Common myeloid progenitor, CD34-positive (primary cell): ENCODE measurements around the gene CERCAM.

Experiments used
- CTCF ChIA-PET: fragments of 350-600 bp; sonication (Branson Sonifier 250); formaldehyde crosslinking; loops from one replicate; lab custom pipeline; 2021; ENCODE audit warnings: antibody characterized with exemption; lab: Charles Lee
- POLR2A ChIA-PET: fragments of 350-600 bp; sonication (Branson Sonifier 250); formaldehyde crosslinking; loops from one replicate; lab custom pipeline; 2021; ENCODE audit warnings: antibody characterized with exemption; lab: Charles Lee
- DNase-seq, 3 donors: peaks; one replicate each; pipeline versions ENCODE4 v3.0.0 to v3.0.0-alpha.2; 2013
- H3K27ac ChIP-seq, 2 experiments: 1 replicate in 1 of 2; 2 replicates in 1 of 2; pipeline ENCODE4 v1.7.0; 2013; ENCODE audit warnings: inconsistent platforms in 2 of 2, low read length in 2 of 2, mild to moderate bottlenecking in 2 of 2, low read depth in 1 of 2, moderate library complexity in 1 of 2; ENCODE audit not compliant: severe bottlenecking in 2 of 2, insufficient read depth in 1 of 2, poor library complexity in 1 of 2
- H3K27me3 ChIP-seq, 5 experiments: replicated peaks in 2 of 5; 1 replicate in 3 of 5; 2 replicates in 2 of 5; pipeline versions ENCODE4 v1.6.1 to v1.7.0; 2013; ENCODE audit warnings: low read length in 4 of 5, mild to moderate bottlenecking in 2 of 5, moderate library complexity in 2 of 5, inconsistent platforms in 1 of 5; ENCODE audit not compliant: insufficient read depth in 5 of 5, control insufficient read depth in 4 of 5
- H3K36me3 ChIP-seq, 4 experiments: 1 replicate in 2 of 4; 2 replicates in 2 of 4; pipeline versions ENCODE4 v1.6.1 to v1.7.0; 2013; ENCODE audit warnings: low read length in 3 of 4, control low read depth in 1 of 4, mild to moderate bottlenecking in 1 of 4; ENCODE audit not compliant: control insufficient read depth in 4 of 4, insufficient read depth in 4 of 4
- H3K4me1 ChIP-seq, 4 experiments: 1 replicate in 3 of 4; 2 replicates in 1 of 4; pipeline versions ENCODE4 v1.6.1 to v1.7.1; 2013; ENCODE audit warnings: low read length in 3 of 4, mild to moderate bottlenecking in 3 of 4, control low read depth in 1 of 4, inconsistent platforms in 1 of 4, moderate library complexity in 1 of 4; ENCODE audit not compliant: control insufficient read depth in 4 of 4, insufficient read depth in 4 of 4; ENCODE audit errors: control extremely low read depth in 1 of 4
- H3K4me3 ChIP-seq, 7 experiments: 1 replicate in 4 of 7; 2 replicates in 3 of 7; pipeline versions ENCODE4 v1.5.1 to v1.7.0; 2013; ENCODE audit warnings: mild to moderate bottlenecking in 7 of 7, low read length in 6 of 7, moderate library complexity in 6 of 7, inconsistent platforms in 2 of 7, low read depth in 2 of 7, control low read depth in 1 of 7; ENCODE audit not compliant: insufficient read depth in 4 of 7, control insufficient read depth in 1 of 7; ENCODE audit errors: extremely low read depth in 1 of 7
- H3K9me3 ChIP-seq, 5 experiments: 1 replicate in 4 of 5; 2 replicates in 1 of 5; pipeline versions ENCODE4 v1.6.1 to v1.7.1; 2013; ENCODE audit warnings: low read length in 4 of 5, mild to moderate bottlenecking in 2 of 5, inconsistent platforms in 1 of 5, low read depth in 1 of 5, moderate library complexity in 1 of 5; ENCODE audit not compliant: control insufficient read depth in 4 of 5, insufficient read depth in 2 of 5; ENCODE audit errors: control extremely low read depth in 1 of 5
- WGBS: methylation state at CpG from one replicate; pipeline ENCODE4 v1.1.5; 2013; ENCODE audit not compliant: insufficient coverage; 5-methylcytosine and 5-hydroxymethylcytosine counted together

The CERCAM gene

GRCh38 chr9:128454991-128455390 is 34.3 kb downstream of the CERCAM start:
- no peaks in the 10 kb centered on the region for H3K27me3 ChIP-seq
- 98% methylated on average over 9 of the region's 14 CpGs for WGBS

GRCh38 chr9:128455849-128456612 is 35.4 kb downstream of the CERCAM start, which contains the start of gene ODF2:
Gene ODF2 (plus strand): TSS chr9:128456006. CDS start chr9:128456092, 86 bp downstream.
- Histone ChIP-seq H3K27me3 (no peaks in the 10 kb centered on the region), H3K27ac (peak within 1 kb of the TSS; percentile 79 to 90), H3K4me1 (peaks cover 0 to 17% (median 15%) of the 10 kb centered on the region in 4 experiments), H3K4me3 (peak within 1 kb of the TSS; percentile 65 to 90 (median 82)), H3K36me3 (peaks cover 2 to 20% (median 18%) of the 10 kb centered on the region in 4 experiments), H3K9me3 (no peaks in the 10 kb centered on the region)
- ChIA-PET POLR2A (interaction anchor here (1.0 kb wide), 1 partner anchor 49 kb away, joined by 3 read pairs; the partner anchor contains the start of gene GLE1), CTCF (interaction anchor here (0.9 to 1.0 kb wide), 2 partner anchors 8 to 75 kb away, joined by 3 read pairs; no protein-coding TSS in a partner anchor)
- WGBS = 0% methylated on average over 79 of the region's 82 CpGs
- peak; percentile 96 to 98 (median 98) for DNase-seq

More at GRCh38 chr9:128454991-128455390, 34.3 kb downstream of the CERCAM start:
- DNase-seq = no peak
- no peak overlapping the region for H3K27ac ChIP-seq
- POLR2A ChIA-PET = no interaction called here
- H3K36me3 ChIP-seq = peaks cover 0 to 9% (median 8%) of the 10 kb centered on the region in 4 experiments
- peaks cover 0 to 17% (median 15%) of the 10 kb centered on the region in 4 experiments for H3K4me1 ChIP-seq
- H3K9me3 ChIP-seq = no peaks in the 10 kb centered on the region
- CTCF ChIA-PET = interaction anchor here (0.7 to 3.2 kb wide), 3 partner anchors 14 to 76 kb away, joined by 3 to 9 read pairs (median 3); no protein-coding TSS in a partner anchor
- H3K4me3 ChIP-seq = no peak overlapping the region

GRCh38 chr9:128456613-128457061 is 36.0 kb downstream of the CERCAM start:
- ChIA-PET CTCF (no interaction called here), POLR2A (no interaction called here)
- no peaks in the 10 kb centered on the region for H3K9me3 ChIP-seq
- peaks cover 3 to 23% (median 21%) of the 10 kb centered on the region in 4 experiments for H3K36me3 ChIP-seq
- H3K4me1 ChIP-seq = peaks cover 0 to 17% (median 15%) of the 10 kb centered on the region in 4 experiments
- H3K4me3 ChIP-seq = peak overlapping the region; percentile 46 to 90 (median 82)
- WGBS = 0% methylated on average over 48 of the region's 48 CpGs
- peak; percentile 46 to 67 (median 60) for DNase-seq
- peak overlapping the region; percentile 79 to 90 for H3K27ac ChIP-seq
- no peaks in the 10 kb centered on the region for H3K27me3 ChIP-seq

GRCh38 chr9:128457207-128457606 is 36.5 kb downstream of the CERCAM start:
- H3K4me1 ChIP-seq = peaks cover 0 to 17% (median 15%) of the 10 kb centered on the region in 4 experiments
- no peaks in the 10 kb centered on the region for H3K27me3 ChIP-seq
- 54% methylated on average over 12 of the region's 14 CpGs for WGBS
- H3K27ac ChIP-seq = no peak overlapping the region
- ChIA-PET CTCF (interaction anchor here (0.6 to 1.7 kb wide), 3 partner anchors 18 to 135 kb away, joined by 3 to 7 read pairs (median 3); no protein-coding TSS in a partner anchor), POLR2A (no interaction called here)
- H3K9me3 ChIP-seq = no peaks in the 10 kb centered on the region
- DNase-seq = no peak
- peaks cover 4 to 28% (median 21%) of the 10 kb centered on the region in 4 experiments for H3K36me3 ChIP-seq
- H3K4me3 ChIP-seq = peak overlapping the region; percentile 46 to 90 (median 82)

- no peak overlapping the region for H3K4me3 ChIP-seq
- no peaks in the 10 kb centered on the region for H3K27me3 ChIP-seq
- DNase-seq = no peak
- H3K9me3 ChIP-seq = no peaks in the 10 kb centered on the region
- 100% methylated on average over 3 of the region's 3 CpGs for WGBS
- ChIA-PET POLR2A (no interaction called here), CTCF (no interaction called here)
- H3K4me1 ChIP-seq = peaks cover 0 to 17% (median 15%) of the 10 kb centered on the region in 4 experiments
- H3K36me3 ChIP-seq = peaks cover 7 to 41% (median 29%) of the 10 kb centered on the region in 4 experiments
- no peak overlapping the region for H3K27ac ChIP-seq
Observed at GRCh38 chr9:128459011-128459410, 38.4 kb downstream of the CERCAM start.

- Histone ChIP-seq H3K9me3 (no peaks in the 10 kb centered on the region), H3K4me3 (no peak overlapping the region), H3K27ac (no peak overlapping the region), H3K36me3 (peaks cover 8 to 39% (median 29%) of the 10 kb centered on the region in 4 experiments), H3K27me3 (no peaks in the 10 kb centered on the region), H3K4me1 (peaks cover 0 to 14% (median 11%) of the 10 kb centered on the region in 4 experiments)
- ChIA-PET POLR2A (no interaction called here), CTCF (interaction anchor here (0.8 kb wide), 1 partner anchor 26 kb away, joined by 3 read pairs; no protein-coding TSS in a partner anchor)
- 100% methylated on average over 4 of the region's 7 CpGs for WGBS
- no peak for DNase-seq
Observed at GRCh38 chr9:128469070-128469469, 48.4 kb downstream of the CERCAM start.
